OCI-LY1 (cell line): Measurements from ENCODE around the gene SPATA20.

Experiments
- H2AFZ ChIP-seq: fragments of 200-600 bp; sonication (generic), shearing (Covaris generic); 2 replicates; pipeline ENCODE4 v1.6.0; 2014; ENCODE audit warnings: antibody characterized with exemption, mild to moderate bottlenecking, low read length
- H3F3A ChIP-seq: fragments of 200-600 bp; sonication (generic), shearing (Covaris generic); 2 replicates; pipeline ENCODE4 v1.6.0; 2014; ENCODE audit warnings: mild to moderate bottlenecking, antibody characterized with exemption, low read length, moderate library complexity; ENCODE audit not compliant: insufficient read depth
- H3K27ac ChIP-seq: fragments of 200-600 bp; sonication (generic); 2 replicates; pipeline ENCODE4 v1.5.1; 2014; ENCODE audit warnings: low read length, mixed run types, mild to moderate bottlenecking, low read depth; ENCODE audit not compliant: poor library complexity, severe bottlenecking
- H3K27me3 ChIP-seq: fragments of 200-600 bp; sonication (generic); 2 replicates; pipeline ENCODE4 v1.6.0; 2014; ENCODE audit warnings: antibody characterized with exemption, mild to moderate bottlenecking, low read length, moderate library complexity; ENCODE audit not compliant: insufficient read depth
- H3K36me3 ChIP-seq: fragments of 200-600 bp; sonication (generic); 2 replicates; pipeline ENCODE4 v1.6.1; 2014; ENCODE audit warnings: mild to moderate bottlenecking, antibody characterized with exemption, low read length, moderate library complexity, mixed read lengths; ENCODE audit not compliant: insufficient read depth
- H3K4me1 ChIP-seq: fragments of 200-600 bp; sonication (generic); 2 replicates; pipeline ENCODE4 v1.5.1; 2014; ENCODE audit warnings: mild to moderate bottlenecking, low read length, moderate library complexity; ENCODE audit not compliant: insufficient read depth, severe bottlenecking
- H3K4me2 ChIP-seq: fragments of 200-600 bp; sonication (generic), shearing (Covaris generic); 2 replicates; pipeline ENCODE4 v1.6.1; 2014; ENCODE audit warnings: low read length
- H3K4me3 ChIP-seq: fragments of 200-600 bp; sonication (generic); 2 replicates; pipeline ENCODE4 v1.5.1; 2014; ENCODE audit warnings: low read length, low read depth, mild to moderate bottlenecking, mixed read lengths; ENCODE audit not compliant: poor library complexity, severe bottlenecking
- H3K79me2 ChIP-seq: fragments of 200-600 bp; shearing (Covaris generic); 2 replicates; pipeline ENCODE4 v1.6.1; 2016; ENCODE audit warnings: mixed run types, low read length, mixed read lengths; ENCODE audit not compliant: insufficient read depth
- H3K9ac ChIP-seq: fragments of 200-600 bp; sonication (generic), shearing (Covaris generic); 2 replicates; pipeline ENCODE4 v1.6.1; 2014; ENCODE audit warnings: mild to moderate bottlenecking, low read length, mixed read lengths
- H3K9me2 ChIP-seq: fragments of 200-600 bp; sonication (generic), shearing (Covaris generic); 2 replicates; pipeline ENCODE4 v1.6.1; 2014; ENCODE audit warnings: low read depth, mild to moderate bottlenecking, low read length, mixed read lengths
- H3K9me3 ChIP-seq: fragments of 200-600 bp; shearing (Covaris generic); 2 replicates; pipeline ENCODE4 v1.6.1; 2014; ENCODE audit warnings: low read length, mixed read lengths
- H4K20me1 ChIP-seq: fragments of 200-600 bp; sonication (generic), shearing (Covaris generic); 2 replicates; pipeline ENCODE4 v1.6.0; 2016; ENCODE audit warnings: mild to moderate bottlenecking, low read length; ENCODE audit not compliant: insufficient read depth
- CTCF ChIP-seq: fragments of 200-600 bp; sonication (generic), shearing (Covaris generic); IDR thresholded peaks from 2 replicates; pipeline ENCODE4 v1.5.1; 2017; ENCODE audit warnings: mild to moderate bottlenecking, antibody characterized with exemption, low read length, moderate library complexity, mixed read lengths
- EZH2 ChIP-seq: fragments of 200-600 bp; sonication (generic), shearing (Covaris generic); IDR thresholded peaks from 2 replicates; pipeline ENCODE4 v1.8.0; 2017; ENCODE audit warnings: borderline replicate concordance, mixed run types, mild to moderate bottlenecking, antibody characterized with exemption, low read length, moderate library complexity, mixed read lengths

Gene SPATA20

GRCh38 chr17:50536683-50537646 is 10.0 kb upstream of the SPATA20 start:
- Histone ChIP-seq H3K36me3 (no peaks in the 10 kb centered on the region), H3K9me2 (no peaks in the 10 kb centered on the region), H3K4me3 (no peak overlapping the region), H2AFZ (no peak overlapping the region), H3K27ac (no peak overlapping the region), H3K9me3 (no peaks in the 10 kb centered on the region), H3K79me2 (no peaks in the 10 kb centered on the region), H3K9ac (no peak overlapping the region), H4K20me1 (no peaks in the 10 kb centered on the region), H3K4me2 (no peak overlapping the region), H3K27me3 (peaks cover 8% of the 10 kb centered on the region; the same call in 1 of the 2 replicates), H3K4me1 (peaks cover 4% of the 10 kb centered on the region), H3F3A (no peaks in the 10 kb centered on the region)
- TF ChIP-seq EZH2, result no peak
- no peak for TF ChIP-seq CTCF

GRCh38 chr17:50537721-50538548 is 9.0 kb upstream of the SPATA20 start:
- Histone ChIP-seq H3K27ac (no peak overlapping the region), H3K9ac (no peak overlapping the region), H3K9me3 (no peaks in the 10 kb centered on the region), H3K36me3 (no peaks in the 10 kb centered on the region), H3K4me1 (peaks cover 10% of the 10 kb centered on the region), H3K27me3 (peaks cover 8% of the 10 kb centered on the region; the same call in 1 of the 2 replicates), H3F3A (no peaks in the 10 kb centered on the region), H4K20me1 (no peaks in the 10 kb centered on the region), H3K4me2 (no peak overlapping the region), H3K79me2 (no peaks in the 10 kb centered on the region), H2AFZ (no peak overlapping the region), H3K4me3 (no peak overlapping the region), H3K9me2 (no peaks in the 10 kb centered on the region)
- TF ChIP-seq CTCF (no peak), EZH2 (no peak)

- Histone ChIP-seq H3K4me3 (no peak overlapping the region), H4K20me1 (no peaks in the 10 kb centered on the region), H2AFZ (no peak overlapping the region), H3K79me2 (no peaks in the 10 kb centered on the region), H3K9me2 (no peaks in the 10 kb centered on the region), H3K36me3 (no peaks in the 10 kb centered on the region), H3K4me1 (peaks cover 10% of the 10 kb centered on the region), H3K27ac (no peak overlapping the region), H3K4me2 (no peak overlapping the region), H3K9ac (no peak overlapping the region), H3K9me3 (no peaks in the 10 kb centered on the region), H3F3A (no peaks in the 10 kb centered on the region), H3K27me3 (peaks cover 8% of the 10 kb centered on the region; the same call in 1 of the 2 replicates)
- TF ChIP-seq EZH2 (no peak), CTCF (no peak)
Measured at GRCh38 chr17:50538549-50539410, 8.2 kb upstream of the SPATA20 start.
